Stimulated activated CD8-positive, alpha-beta memory T cell treated with anti-CD3 and anti-CD28 coated beads, Interleukin-4, amount 100 ng/mL, for 4 hours (primary cell): ENCODE measurements around the gene TARS1.

Source experiments
- DNase-seq, 2 donors: peaks; one replicate each; pipeline ENCODE4 v3.0.0-alpha.2; 2020; ENCODE audit warnings: low read depth in 2 of 2, low spot score in 1 of 2

TARS1 gene

DNA sequence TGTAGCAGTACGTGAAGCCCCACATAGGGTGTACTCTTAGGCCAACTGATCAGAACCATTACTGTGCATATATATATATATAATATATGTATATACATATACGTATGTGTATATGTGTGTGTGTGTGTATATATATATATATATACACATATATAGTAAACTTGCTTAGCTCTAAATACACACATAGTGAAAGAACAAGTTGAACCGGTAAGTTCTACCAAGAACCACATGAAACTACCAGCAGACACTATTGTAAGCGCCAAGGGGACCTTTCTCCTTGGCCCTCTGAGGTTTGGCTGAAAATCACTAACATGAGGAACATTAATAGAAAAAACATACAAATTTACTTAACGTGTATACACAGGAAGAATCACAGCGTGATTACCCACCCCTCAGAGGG, 1.8 kb upstream of the TARS1 start:
- no peak for DNase-seq

DNA sequence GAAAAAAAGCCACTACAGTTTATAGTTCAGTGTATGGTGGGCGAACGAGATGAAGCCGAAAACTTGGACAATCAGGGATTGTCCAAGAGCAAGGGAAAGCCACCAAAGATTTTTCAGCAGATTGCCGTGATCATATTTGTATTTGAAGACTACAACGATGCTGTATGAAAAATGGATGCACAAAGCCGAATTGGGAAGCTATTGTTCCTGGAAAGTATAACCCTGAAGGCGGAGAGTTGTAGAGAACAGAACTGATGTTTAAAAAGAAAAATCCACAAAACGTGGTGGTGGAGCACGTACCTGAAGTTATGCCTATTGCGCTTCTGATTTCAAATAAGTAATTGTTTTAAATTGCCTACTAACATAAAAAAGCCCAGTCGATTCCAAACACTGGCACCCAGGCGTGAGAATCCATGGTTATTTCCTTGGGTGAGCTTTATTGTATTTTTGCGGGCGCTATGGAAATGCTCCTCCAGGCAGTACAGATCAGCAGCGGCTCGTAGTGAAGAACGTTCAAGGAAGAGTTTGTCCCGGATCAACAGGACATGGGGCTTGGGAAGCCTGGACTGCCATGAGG, 772 bp upstream of the TARS1 start:
- no peak for DNase-seq

DNA sequence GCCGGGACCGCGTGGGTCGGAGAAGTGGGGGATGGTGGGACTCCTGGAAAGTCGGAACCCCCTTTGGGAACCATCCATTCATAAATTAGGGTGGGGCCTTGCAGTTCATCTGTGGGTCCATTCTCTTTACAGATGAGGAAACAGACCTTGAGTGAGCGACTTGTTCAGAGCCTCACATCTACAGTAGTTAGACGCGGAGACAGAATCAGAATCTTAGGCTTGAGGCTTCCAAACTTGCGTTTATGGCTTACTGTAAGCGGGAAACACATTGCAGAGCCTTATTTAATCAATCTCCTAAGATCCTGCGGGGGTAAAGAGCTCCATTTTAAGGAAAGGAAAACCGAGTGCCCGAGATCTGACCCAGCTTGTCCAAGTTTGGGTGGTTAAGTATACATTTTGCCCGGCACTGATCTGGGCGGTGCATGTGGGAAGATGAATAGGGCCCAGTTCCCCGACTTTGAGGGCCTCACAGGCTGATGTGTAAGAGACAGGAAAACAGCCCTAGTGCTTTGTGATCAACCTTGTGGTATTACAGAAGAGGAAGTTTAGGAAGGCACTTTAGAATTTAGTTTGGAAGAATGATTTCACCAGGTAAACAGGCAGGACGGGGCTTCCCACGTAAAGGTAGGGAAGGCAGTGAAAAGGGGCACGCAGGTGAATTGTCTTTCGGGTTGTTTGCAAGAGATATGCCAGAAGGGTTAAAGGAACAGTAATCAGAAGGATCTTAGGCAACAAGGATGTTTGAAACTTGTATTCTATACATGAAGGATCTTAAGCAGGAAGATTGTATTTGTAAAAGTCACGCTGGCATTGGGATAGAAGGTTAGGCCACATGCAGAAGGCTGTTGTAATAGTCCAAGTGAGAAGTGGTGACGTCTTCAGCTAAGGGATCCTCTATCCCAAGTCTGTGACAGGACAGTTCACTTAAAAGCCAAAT, 744 bp downstream of the TARS1 start:
- no peak for DNase-seq

DNA sequence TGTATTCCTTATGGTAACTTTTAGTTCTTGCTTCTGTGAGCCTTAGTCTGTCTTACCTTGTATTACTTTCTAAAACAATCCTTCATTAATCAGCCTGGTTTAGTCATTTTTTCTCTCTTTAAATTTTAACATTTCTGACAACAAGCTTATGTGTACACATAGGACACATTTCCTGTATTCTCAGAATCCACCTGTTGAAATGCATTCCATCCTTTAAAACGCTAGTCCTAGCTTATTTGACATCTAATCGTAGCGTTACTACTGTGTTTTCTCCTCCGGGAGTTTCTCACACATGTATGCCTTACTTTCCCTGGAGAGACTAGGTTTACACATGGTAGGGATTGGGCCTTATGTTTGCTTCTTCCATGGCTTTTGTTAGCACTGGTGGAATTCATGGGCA, 3.8 kb downstream of the TARS1 start:
- no peak for DNase-seq

DNA sequence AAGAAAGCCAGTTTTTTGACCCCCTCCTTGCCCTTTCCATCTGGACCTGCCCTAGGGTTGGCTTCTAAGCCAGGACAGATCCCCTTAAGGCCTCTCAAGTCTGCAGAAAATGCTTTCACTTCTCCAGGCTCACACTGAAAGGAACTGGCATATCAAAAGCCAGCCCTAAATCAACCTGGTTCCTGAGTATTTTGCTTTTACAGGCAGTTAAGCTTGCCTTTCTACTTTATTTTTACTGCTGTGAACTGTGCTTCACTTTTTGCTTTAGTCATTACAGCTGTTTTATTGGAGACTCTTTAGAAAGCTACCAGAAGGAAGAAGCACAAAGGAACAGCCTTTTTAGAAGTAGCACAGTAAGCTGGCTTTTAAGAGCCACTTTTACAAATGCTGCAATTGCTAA, 5.0 kb downstream of the TARS1 start:
- no peak for DNase-seq

DNA sequence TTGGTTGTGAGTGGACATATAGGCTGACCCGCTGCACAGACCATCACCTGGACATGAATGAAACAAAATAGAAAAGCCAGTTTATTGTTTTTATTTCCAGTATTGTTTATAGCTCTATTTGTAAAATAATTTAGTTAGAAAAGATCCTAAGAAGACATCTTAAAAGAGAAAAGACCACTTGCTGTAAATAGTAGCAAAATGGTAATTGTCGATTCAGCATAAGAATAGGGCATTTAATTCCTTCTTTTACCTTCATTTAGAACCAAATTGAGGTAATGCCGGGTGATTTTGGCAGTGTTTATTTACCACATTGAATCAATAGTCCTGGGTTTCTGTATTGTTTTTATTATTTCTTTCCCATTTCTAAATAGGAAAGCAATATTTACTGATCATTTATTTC, 7.4 kb downstream of the TARS1 start:
- DNase-seq = no peak

DNA sequence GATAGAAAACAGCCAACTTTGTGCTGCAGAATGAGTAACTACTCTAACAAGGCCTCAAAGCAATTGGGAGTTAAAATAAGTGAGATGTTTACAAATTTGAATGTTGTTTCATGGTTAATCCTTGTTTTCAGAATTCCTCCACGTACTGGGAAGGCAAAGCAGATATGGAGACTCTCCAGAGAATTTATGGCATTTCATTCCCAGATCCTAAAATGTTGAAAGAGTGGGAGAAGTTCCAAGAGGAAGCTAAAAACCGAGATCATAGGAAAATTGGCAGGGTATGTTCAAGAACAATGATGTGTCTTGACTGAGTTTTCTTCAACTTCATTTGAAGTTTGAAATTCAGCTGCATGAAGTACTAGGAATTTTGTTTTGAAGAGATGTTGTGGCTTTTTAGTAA, 16.4 kb downstream of the TARS1 start:
- DNase-seq = no peak

DNA sequence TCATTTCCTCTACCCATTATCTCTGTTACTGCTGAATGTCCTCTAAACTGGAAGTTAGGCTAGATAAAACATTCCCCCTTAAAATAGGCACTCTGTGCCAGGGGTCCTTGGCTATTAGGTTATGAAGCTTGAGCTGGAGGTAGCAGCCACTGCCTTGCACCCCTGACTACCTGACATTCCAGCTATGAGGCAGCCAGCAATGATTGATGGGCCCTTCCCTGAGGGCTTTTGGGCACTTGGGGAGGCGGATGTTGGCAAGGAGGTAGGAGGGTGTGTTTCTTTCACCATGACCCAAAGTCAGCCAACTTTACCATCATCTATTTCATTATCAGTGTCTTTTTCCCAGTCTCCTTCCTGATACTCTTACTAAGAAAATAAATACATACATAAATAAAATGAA, 17.1 kb downstream of the TARS1 start:
- no peak for DNase-seq

DNA sequence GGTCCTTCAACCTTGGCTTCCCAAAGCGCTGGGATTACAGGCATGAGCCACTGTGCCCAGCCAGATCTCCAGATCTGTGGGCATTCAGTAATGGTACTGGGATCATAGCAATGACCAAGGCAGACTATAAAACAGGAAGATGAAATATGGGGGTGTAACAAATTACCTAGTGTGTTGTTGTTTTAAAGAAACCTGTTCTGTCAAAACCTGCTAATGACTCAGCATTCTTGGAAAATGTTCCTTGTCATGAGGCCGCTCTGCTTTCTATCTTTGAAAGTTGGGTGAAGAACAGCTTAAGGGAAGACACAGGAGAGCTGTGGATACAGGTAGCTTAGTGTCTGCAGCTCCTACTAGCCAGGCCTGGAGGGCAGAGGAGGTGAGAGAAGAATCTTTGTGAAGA, 19.4 kb downstream of the TARS1 start:
- DNase-seq = no peak

DNA sequence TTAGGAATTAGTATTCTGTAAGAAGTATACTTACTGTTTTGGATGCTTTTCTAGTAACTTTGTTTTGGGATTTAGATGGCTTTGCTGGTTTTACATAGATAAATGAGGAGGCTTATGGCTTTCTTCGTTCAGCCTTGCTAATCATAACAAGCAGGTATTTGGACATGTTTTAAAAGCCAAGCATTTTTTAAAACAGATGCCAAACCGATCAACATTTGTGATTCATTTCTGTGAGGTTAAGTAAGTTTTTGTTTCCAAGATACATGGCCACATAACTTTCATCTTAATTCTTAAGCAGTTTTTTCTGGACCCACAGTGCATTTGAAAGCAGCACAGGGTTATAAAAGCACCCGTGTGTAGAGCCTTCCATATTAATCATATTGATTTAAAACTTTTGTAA, 21.7 kb downstream of the TARS1 start:
- DNase-seq = no peak

DNA sequence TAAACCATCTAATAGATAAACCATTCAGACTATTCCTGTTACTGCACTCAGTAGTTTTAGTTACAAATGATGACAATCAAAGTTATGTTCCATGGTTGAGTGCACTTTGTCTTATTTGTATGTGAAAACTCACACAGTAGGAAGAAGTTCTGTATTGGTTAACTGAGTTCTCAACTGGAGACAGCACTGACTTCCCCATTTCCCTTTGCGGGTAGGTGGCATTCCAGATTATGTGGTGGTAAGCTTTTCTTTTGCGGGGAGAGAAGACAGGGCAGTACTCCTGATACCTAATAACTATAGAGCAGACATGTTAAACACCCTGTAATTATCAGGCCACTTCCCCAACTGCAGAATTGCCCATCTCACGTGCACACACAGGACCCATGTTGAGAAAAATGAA, 24.4 kb downstream of the TARS1 start:
- no peak for DNase-seq

DNA sequence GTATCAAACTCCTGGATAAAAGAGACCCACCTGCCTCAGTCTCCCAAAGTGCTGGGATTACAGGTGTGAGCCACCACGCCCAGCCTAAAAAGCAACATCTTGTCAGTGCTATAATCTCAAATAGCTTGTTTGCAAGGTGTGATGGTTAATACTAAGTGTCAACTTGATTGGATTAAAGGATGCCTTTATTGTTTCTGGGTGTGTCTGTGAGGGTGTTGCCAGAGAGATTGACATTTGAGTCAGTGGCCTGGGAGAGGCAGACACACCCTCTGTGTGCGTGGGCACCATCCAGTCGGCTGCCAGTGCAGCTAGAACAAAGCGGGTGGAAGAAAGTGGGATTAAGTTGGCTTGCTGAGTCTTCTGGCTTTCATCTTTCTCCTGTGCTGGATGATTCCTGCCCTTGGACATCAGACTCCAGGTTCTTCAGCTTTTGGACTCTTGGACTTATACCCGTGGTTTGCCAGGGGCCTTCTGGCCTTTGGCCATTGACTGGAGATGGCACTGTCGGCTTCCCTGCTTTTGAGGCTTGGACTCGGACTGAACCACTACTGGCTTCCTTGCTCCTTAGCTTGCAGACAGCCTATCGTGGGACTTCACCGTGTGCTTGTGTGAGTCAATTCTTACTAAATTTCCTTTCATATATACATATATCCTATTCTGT, 28.1 kb downstream of the TARS1 start:
- DNase-seq = no peak

DNA sequence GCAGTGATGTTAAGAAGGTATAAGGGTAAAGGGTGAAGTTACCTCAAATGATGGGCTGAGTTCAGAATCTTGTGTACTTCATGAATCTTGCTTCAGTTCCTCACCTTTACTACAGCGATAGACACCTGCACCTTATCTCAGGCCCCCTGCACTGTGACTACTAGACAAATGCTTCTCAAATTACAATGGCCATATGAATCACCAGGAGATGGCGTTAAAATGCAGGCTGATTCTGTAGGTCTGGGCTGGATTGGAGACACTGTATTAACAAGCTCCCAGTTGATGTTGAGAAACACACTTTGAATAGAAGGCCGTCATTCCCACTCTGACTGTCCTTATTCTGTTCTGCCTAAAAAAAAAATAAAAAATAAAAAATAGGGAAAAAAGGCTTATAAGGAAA, 29.8 kb downstream of the TARS1 start:
- no peak for DNase-seq

DNA sequence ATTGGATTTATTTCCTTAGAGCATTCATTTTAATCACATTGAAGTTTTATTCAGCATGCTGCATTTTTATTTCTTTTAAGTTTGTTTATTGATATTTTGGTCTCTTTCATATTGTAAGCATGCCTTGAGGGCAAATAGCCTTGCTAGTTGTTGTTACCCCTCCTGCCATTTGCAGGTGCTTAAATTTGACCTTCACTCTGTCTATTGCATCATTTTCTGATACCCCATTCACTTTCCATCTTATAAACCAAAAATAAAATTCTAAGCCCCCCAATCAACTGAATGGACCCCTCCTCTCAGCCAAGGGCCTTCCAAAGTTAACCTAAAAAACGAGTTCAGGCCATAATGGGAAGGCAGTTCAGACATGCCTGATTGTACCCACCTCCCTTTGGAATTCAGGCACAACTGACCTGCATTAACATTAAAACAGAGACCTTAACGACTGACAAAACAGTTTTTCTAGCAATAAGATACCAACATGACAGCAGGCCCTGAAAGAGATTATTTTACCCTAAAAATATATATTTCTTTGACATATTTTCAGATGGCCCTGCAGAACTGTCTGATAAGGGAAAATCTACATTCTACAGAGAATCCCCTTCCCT, 32.1 kb downstream of the TARS1 start:
- no peak for DNase-seq

DNA sequence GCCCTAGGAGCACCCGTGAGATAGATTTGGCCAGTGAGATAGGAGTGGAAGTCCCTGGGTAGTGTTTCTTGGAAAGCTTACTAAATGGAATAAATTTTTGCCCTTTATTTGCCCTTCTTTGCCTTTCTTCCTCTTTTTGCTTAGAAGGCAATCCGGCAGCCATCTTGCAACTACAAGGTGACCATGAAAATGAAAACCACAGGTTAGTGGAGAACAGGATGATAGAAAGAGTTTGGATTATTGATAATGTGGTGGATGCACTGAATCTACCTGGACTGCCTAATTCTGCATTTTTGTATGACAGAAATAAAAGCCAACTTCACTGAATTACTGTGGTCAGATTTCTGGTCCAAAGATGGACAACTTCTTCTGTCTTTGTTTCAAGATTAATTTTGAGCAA, 33.2 kb downstream of the TARS1 start:
- no peak for DNase-seq

DNA sequence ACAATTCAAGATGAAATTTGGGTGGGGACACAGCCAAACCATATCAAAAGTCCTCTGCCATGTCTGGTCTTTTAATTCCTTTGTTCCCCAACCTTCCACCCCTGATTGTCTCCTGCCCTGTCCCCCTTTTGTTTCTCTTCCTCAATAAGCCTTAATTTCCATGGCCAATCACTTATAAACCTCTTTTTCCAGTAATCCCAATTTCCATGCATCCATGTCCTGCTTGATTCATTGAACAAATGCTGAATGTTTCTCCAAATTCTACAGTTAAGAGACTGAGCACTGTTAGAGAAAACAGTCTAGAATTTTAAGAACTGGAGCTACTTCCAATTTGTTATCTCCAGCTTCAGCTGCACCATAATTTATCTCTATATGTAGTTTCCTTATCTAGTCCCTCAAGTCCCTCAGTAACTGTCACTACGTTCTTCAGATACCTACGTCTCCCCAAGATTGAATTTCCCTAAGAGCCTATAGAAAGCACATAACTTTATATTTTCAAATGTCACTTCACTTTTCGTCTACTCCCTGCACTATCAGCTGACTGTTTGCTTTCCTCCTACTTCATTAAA, 34.2 kb downstream of the TARS1 start:
- no peak for DNase-seq

DNA sequence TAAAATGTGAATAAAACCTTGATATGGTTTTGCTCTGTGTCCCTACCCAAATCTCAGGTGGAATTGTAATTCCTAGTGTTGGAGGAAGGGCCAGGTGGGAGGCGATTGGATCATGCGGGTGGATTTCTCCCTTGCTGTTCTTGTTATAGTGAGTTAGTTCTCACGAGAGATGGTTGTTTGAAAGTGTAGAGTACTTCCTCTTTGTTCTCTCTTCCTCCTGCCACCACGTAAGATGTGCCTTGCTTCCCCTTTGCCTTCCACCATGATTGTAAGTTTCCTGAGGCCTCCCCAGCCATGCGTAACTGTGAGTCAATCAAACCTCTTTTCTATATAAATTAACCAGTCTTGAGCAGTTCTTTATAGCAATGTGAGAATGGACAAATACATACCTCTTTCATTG, 34.9 kb downstream of the TARS1 start:
- no peak for DNase-seq

DNA sequence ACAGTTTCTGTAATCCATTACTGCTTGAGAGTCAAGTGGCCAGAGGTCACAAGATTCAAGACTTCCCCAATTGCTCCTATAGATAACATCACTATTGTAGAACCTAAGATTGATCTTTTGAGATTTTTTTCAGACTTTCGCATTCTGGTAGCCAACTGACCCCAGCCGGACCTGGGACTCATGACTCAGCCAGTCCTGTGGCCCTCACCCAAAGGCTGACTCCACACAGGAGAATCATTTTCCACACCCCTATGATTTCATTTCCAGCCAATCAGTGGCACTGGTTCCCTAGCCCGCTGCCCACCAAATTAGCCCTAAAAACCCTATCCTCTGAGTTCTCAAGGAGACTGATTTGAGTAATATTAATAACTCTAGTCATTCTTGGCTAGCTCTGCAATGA, 36.2 kb downstream of the TARS1 start:
- no peak for DNase-seq

DNA sequence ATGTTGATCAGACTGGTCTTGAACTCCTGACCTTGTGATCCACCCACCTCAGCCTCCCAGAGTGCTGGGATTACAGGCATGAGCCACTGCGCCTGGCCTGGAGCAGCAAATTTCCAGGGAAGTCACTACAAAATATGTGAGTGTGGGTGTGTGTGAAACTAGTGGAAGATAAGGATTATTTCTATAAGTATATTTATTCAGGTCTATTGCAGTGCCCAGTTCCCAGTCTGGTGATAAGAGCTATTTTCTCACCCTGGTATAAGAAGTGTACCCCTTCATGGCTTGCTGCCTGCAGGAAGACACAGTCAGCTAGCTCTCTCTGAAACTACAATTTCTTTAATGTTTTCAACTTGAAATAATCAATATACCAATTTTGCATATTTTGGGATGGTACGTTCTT, 37.1 kb downstream of the TARS1 start:
- no peak for DNase-seq

DNA sequence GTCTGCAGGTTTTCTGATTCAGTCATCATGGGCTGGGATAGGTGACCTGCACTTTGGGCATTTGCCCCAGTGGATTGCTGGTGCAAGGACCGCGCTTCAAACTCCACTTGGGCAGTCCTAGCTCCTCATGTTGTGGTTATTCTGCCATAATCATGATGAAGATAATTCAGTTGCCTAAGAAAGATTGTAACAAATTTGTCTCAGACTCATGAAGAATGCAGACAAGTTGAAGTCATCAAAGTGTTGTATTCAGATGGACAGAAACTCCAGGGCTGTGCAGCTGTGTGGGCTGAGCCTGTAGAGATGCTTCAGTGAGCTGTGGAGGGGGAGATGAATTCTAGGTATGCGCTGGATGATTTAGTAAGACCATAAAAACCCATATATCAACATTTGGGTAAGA, 38.5 kb downstream of the TARS1 start:
- no peak for DNase-seq

DNA sequence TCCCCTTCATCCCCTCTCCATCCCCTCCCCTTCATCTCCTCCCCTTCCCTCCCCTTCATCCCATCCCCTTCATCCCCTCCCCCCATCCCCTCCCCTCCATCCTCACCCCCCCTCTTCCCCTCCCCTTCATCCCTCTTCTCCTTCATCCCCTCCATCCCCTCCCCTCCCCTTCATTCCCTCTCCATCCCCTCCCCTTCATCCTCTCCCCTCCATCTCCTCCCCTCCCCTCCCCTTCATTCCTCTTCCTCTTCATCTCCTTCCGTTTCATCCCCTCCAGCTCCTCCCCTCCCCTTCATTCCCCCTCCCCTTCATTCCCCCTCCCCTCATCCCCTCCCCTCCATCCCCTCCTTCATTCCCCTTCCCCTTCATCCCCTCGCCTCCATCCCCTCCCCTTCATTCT, 40.1 kb downstream of the TARS1 start:
- DNase-seq = no peak

DNA sequence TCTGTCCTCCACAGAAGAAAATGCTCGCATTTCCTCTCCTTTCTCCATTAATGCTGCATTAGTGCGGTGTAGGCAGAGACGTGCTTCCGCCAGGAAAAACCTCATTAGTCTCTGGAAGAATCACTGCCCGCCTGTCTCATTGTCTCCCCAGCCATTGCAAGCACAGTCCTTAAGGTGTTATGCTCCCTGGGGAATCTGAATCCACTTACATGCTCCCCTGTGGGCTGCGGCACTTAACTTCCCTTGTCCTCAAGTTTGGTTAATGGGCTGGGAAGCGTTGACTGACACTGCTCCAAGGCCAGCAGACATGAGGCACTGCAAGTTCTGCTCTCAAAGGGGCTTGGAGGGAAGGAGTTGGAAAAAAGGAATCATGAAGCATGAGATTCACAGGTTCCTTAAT, 41.6 kb downstream of the TARS1 start:
- no peak for DNase-seq
